NCI-H1436 treated with DMSO at 0.1 percent for 48 hours (cell line): ENCODE measurements around the gene SUSD1.

ENCODE experiments used
- DNase-seq: peaks from one replicate; lab custom pipeline; 2025; lab: John Stamatoyannopoulos, UW

Gene SUSD1

DNA sequence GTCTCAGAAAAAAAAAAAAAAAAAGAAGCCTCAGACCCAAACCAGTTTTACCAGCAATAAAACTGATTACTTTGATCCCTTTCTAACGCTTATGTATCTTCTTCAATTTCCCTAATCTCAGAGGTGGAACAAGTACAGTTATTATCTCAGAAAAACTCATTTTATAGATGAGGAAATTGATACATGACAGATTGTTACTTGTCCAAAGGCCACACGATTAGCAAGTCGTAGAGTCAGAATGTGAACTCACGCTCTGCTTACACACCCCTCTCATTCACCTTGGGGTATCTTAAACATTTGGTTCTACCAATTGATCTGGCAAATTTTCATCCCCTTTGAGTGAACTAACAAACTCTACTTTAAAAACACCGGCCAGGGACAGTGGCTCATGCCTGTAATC is 110.2 kb downstream of the SUSD1 start:
- no peak for DNase-seq

DNA sequence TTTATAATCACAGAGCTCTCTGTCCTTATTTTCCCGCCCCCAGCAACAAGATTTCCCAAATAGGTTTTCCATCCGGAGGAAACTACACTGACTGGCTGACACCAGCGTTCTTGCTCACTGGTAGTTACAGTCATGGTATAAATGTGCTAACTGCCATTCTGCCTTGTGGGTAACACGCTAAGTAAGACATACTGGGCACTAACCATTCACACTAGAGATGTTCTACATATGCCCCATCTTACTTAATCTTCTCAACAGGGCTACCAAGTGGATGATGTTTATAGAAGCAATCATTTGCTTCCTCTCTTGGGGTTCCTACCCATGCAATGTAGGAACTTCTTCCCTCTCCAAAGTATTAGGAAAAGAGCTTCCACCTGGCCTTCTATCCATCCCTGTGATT is 111.5 kb downstream of the SUSD1 start:
- DNase-seq = no peak

DNA sequence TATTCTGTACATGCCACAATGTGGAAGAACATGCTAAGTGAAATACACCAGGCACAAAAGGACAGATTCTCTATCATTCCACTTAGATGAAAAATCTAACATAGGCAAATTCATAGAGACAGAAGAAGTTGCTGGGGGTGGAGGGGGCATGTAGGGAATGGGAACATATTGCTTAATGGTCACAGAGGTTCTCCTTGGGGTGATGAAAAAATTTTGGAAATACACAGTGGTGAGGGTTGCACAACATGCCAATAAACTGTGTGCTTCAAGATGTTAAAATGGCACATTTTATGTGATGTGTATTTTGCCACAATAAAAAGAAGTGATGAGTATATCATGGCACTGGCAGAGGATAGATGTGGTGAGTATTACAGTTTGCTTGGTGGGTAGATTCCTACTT is 111.9 kb downstream of the SUSD1 start:
- DNase-seq = no peak

DNA sequence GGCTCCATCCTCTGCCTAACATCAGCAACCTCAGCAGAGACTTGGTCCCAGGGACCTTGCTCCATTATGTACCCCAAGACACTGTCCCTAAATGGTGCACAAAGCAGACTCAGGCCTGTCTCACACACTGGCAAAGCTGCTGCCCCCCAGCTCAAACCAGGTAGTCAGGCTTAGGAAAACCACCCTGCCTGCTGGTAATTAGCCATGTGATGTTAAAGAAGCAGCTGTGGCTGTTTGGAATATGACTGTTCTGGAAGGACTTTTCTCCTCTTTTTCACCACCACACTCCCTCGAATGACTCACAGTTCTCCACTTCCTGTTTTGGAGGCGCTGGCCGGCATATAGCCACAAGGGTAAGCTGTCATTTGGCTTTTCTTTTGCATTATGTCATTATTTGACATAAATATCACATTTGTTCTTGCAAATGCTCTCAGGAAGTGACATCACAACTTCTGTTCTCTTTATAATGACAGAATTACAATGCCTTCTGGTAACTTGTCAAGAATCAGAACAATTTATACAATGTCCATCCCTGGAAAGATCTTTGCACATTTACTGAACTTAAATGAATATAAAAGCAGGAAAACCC is 113.9 kb downstream of the SUSD1 start:
- DNase-seq = no peak

DNA sequence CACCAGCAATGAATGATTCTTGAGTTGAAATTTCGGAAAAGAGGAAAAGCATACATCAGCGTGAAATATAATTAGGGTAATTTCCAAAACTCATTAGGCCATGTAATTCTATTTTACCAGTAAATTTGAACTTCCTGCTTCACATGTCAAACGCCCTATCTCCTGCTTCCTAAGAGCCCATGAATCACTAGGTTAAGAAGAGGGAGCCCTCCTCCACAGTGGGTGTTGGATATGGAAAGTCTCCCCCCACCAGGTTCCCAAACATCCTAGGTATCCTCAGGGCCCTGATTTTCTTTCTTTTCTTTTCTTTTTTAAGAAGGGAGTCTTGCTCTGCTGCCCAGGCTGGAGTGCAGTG is 115.2 kb downstream of the SUSD1 start:
- no peak for DNase-seq

DNA sequence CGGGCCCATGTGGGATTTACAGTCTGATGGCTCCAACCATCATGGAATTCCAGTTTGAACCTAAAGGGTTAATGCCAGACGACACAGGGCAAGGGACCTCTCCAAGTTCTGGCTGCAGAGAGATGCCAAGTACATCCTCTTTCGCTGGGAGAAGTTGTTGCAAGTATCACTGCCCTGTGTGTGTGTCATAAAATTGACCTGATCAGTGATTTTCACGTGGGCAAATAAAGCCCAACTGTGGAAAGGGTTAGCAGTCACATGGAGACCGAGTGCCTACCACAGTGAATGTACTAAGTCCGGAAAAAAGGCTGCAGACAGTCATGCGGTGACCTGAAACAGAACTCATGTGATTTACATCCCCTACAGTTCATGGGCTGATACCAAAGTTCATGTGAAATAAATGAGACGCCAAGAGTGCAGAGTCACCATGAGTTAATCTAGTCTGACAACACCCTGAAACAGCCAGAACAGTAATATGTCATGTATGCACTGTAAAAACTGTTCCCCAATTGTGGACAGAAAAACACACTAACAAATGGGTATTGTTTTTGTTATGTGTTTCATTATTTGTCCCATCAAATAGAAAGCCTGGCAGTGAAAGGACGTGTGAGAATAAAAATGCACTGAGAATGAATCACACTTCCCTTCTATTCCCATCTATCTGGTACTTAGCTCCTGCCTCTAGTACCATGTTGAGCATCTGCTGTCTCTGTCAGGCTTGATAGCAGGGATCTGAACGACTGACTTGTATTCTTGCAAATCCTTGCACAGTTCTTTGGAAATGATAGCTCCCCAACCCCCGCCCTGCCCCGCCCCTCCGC is 115.7 kb downstream of the SUSD1 start:
- DNase-seq = no peak

DNA sequence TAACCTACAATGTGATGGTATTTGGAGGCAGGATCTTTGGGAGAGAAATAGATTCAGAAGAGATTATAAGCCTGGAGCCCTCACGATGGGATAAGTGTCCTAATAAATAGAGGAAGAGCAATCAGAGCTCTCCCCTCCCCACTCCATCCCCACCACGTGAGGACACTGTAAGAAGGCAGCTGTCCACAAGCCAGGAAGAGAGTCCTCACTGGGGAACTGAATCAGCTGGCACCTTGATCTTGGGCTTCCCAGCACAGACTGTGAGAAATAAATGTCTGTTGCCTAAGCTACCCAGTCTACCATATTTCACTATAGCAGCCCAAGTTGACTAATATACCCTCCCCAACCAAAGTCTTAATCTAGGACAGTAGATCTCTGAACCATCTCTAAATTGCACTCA is 118.1 kb downstream of the SUSD1 start:
- no peak for DNase-seq

DNA sequence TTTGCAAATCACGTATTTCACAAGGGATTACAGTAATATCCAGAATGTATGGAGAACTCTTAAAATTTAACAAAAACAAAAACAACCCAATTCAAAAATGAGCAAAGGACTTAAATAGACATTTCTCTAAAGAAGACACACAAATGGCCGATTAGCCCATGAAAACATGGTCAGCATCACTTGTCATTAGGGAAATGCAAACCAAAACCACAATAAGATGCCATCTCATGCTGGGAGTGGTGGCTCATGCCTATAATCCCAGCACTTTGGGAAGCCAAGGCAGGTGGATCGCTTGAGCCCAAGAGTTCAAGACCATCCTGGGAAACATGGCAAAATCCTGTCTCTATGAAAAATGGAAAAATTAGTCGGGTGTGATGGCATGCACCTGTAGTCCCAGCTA is 120.2 kb downstream of the SUSD1 start:
- DNase-seq = no peak

DNA sequence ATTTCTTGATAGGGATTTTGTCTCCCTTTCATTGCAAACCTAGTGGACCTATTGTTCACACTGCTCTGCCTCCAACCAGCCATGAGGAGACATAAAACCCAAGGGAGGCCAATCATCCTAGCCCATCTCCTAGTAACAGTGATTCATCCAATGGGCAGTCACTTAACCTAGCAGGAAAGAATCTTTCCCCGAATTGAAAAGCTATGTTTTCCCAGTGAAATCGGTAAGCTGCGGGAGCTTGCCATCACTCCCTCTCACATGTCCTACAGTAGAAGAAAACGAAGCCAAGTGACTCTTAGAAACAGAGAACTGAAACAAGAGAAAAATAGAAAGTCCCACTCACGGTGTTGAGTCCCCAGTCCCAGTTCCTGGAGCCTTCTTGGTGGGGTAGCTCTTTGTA is 123.3 kb downstream of the SUSD1 start:
- no peak for DNase-seq

DNA sequence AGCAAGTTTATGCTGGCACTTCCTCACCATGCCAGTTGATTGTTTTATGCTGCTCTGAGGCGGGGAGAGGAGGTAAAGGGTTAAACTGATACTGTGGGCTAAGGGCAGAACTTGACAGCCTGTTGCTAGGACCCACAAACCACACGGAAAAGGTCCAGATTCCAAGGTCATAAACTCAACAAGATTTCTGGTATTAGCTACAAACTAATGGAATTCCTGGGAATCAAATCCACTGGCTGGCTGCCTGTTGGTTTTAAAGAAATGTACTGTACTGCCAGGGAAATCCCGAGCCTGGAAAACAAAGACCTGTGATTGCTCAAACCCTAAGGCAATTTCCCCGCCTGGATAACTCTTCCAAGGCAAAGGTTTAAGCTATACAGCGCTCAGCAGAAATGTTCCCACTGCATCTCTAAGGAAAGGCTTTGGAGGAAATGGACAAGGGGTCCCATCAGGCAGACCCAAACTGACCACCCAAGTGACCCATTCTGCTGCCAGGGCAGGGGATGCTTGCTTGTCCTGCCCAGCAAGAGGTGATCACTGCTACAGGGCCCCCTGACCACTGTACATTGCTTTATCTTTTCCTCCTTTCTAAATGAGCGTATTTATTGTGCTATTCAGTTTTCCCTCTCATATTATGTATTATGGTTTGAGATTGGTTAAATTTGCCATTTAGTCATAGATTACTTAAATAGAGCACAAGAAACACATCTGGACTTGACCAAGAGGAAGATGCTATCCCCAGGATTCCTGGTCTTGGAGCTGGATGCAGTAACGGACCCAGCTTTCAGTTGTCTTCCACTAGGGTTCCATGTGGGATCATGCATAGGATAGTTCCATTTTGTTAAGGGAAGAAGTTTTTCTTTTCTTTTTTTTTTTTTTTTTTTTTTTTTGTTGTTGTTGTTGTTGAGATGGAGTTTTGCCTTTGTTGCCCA is 124.3 kb downstream of the SUSD1 start:
- DNase-seq = no peak

DNA sequence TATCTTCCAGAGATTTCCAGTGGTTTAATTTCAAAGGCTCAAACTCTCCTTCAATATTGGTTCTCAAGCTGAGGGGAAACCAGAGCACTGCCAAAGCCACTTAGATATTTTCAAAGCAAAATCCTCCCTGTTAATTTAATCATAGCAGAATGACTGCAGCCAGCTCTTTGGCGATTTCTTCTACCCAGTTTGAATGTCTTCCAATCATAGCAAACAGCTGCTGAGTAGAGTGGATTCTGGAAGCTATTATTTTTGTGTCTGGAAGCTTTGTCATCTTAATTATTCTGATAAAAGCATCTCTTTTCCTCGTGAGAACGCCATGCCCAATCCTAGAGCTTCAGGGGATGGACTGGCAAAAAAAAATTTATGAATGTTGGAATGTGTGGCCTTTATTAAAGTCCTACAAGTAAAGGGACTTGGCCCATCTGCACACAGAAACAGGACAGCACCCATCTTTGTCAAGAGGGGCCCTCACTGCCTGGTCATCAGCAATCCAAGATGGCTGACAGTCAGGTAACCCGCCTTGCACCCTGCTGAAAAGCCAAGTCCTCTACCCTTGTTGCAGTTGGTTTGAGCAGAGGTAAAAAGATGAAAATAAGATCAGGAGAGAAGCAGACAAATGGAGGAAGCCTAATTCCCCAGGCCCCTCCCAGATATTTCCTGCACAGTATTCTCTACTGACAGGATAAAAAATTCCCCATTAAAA is 125.1 kb downstream of the SUSD1 start:
- no peak for DNase-seq

DNA sequence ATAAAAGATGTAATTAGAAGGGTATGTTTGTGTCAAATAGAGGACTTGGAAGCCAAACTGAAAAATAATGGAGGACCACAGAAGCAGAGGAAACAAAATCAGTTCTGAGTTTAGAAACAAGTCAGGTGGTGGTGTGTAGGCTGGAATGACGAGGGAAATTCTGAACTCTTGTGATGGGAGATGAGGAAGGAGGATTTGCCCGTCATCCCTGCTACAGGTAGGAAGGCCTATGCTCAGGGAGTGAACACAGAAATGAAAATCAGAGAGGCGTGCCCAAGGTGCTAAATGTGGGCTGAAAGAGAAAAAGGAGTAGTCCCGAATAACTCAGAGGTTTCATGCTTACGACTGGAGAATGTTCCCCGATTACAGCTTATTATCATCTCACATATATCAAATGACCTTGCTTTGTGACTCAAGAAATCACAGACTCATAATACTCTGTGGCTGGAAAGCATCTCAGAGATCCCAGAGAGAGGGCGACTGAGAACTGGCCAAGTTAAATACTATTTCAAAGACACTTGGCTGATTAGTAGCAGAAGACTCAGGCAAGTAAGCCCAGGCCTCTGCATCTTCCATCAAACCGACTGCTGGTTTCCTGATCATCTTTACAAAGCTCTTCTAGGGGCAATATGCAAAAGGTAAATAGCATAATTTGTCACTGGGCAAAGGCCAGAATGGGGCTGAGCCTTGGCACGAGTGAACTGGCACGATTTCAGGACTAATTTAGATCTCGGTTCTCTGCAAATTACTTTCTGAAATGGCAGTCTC is 126.0 kb downstream of the SUSD1 start:
- DNase-seq = no peak

DNA sequence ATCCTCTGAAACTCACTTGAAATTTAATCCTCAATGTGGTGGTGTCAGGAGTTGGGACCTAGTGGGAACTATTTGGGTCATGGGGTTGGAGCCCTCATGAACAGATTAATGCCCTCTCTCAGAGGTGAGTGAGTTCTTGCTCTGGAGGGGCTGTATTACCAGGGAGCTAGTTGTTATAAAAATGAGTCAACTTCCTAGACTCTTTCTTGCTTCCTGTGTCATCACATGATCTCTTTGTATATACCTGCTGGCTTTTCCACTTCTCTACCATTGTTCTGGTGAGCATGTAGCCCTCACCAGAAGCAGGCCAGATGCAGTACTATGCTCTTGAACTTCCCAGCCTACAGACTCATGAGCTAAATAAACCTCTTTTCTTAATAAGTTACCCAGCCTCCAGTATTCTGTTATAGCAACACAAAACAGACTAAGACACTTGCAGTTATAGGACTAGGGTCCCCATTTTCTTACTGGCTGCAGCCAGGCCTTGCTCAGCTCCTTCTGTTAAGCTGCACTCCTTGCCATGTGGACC is 127.5 kb downstream of the SUSD1 start:
- DNase-seq = no peak

DNA sequence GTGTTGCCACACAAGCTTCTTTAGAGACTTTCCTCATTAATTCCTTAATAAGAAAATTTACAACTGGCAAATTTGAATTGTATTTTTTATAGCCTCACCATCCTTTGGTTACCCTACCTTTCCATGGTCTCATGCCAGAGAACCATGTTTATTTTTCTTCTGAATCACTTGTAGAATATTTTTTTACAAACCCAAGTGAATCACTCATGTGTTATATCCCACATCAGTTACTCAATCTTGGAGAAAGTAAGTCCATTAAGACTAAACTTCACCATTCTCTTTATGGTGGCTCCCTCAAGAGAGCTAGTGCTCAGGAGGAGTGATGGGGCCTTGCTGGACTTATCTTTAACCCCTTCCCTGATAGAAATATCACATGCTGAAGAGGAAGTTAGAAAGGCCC is 128.9 kb downstream of the SUSD1 start:
- no peak for DNase-seq

DNA sequence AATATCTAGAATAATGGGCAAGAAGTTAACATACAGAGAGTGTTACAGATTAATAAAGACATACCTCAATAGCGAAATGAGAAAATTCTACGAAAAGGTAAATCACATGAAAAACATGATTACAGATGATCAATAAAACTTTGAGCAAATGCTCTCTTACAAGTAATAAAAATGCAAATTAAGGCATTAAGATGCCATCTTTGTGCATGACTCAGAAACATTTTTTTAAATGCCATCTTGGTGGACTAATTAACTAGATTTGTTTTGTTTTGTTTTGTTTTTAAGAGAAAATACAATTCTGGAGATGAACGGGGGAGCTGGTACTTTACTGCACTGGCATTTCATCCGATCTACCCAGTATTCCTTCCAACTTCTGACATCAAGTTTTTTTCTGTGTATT is 130.2 kb downstream of the SUSD1 start:
- DNase-seq = no peak

DNA sequence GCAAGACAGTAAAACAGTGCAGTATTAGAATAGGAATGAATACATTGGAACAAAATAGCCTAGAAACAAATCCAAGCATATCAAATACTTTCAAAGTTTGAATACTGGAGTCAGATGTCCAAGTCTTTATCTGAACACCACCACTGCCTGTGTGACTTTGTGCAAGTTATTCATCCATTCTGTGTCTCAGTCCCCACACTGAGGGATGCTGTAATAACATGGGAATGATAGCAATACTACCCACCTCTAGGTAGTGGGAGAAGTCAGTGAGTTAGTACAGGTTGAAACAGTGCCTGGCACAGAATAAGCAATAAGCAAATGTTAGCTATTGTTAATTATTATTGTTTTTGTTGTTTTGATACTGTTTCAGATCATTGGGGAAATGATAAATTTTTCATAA is 130.9 kb downstream of the SUSD1 start:
- DNase-seq = no peak

DNA sequence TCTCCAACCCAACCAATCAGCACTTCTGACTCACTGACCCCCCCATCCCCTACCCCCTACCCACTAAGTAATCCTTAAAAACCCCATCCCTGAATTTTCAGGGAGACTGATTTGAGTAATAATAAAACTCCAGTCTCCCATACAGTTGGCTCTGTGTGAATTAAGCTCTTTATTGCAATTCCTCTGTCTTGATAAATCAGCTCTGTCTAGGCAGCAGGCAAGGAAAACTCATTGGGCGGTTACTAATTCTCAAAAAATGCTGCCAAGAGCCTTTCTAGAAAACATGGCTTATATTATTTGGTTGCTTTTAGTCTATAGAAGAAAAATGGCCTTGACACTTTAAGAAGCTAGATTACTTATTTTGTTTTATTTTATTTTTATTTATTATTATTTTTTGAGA is 131.7 kb downstream of the SUSD1 start:
- no peak for DNase-seq

DNA sequence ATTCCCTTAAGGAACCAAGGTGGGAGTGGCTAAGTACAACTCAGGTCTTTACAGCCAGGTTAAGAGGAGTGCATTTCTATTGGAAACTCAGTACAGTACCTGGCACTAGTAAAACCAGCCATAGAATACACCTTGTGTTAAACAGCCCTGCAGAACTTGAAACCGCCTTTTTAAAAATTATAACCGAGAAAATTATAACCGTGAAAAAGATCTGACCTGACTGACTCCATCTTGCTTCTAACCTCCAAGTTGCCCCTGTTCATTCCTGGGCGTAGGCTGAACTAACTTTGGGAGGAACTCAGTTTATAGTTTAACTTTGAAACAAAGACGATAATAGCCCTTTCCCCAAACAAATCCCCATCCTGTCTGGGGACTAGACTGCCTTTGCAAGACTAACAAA is 132.3 kb downstream of the SUSD1 start:
- DNase-seq = no peak

DNA sequence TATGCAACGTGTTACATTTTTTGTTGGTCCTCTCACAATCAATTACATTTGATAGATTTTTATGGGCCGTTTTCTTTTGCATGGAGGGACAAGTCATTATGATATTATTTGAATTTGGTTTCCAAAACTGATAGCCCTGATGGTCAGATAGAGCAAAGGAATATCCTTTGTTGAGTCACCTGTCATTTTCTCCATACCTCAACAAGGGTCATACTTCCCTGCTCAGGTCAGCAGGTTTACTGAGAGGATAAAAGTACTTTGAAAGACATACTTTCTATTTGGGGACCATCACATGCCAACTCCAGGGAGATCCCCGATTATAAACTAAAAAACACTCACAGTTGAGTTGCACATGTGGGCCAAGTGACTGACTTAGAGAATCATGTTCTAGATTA is 132.9 kb downstream of the SUSD1 start:
- DNase-seq = no peak

DNA sequence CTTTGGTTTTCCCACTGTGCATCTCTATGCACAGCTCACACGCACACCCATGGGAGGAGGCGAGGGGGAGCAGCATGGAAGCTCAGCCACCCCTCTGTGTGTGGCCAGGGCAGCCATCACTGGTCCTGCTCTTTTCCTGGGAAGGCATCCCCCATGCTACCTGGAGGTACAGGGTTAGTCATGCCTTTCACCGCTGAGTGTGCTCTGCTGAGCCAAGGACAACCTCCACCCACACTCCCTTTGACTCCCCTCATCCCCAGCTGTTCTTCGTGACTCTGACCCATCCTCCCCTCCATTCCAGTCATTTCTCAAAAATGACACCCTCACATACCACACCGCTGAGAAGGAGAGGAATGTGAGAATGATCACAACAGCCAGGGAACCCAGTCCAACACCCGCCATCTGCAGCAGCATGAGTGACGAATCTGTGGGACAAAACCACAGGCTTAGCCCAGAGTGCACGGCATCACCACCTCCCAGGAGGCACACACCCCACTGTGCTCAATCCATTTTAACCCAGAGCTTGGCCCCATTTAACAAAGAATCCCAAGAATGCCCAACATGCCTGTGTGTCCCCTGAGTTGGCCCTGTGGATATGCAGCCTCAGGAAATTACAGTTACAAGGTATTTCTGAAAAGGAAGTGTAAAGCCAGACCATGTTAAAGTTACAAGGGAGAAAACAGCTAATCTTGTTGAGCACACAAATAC is 133.4 kb downstream of the SUSD1 start:
- DNase-seq = no peak

DNA sequence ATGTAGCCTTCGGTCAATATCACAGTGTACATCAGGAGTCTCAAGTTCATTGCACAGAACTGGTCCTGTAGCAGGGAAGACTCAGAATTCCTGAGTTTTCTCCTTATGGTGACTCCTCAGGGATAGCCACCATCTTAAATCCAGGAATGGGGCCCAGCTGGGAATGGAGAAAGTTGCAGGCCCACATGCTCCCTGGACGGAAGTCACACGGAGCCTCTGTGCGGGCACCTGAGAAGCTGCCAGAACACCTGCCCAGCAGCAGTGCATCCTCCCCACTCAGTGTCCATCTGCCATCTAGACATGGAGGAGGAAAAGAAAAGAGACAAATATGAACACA is 133.9 kb downstream of the SUSD1 start:
- DNase-seq = no peak
